Panc1 (cell line): ENCODE measurements around the gene DKK3. TPM values are rescaled to one million over a fixed set of nuclear protein-coding genes. Genes with fewer than 3 reads are reported as not detected.

Experiments
- ATAC-seq: fragments of 200-7000 bp; cut with Tn5 transposase; 2 replicates; pipeline ENCODE4 v1.9.1; 2020; ENCODE audit warnings: mild to moderate bottlenecking, moderate library complexity
- BruUV-seq: library from RNA; stranded (reverse); fragments of 400-500 nt; replicated peaks from 2 replicates; lab custom pipeline; 2021; lab: Mats Ljungman, UMichigan
- CTCF ChIA-PET: fragments of 300-600 bp; sonication (Branson Sonifier 250); formaldehyde crosslinking; loops from one replicate; lab custom pipeline; 2022; ENCODE audit warnings: antibody characterized with exemption; lab: Charles Lee
- POLR2A ChIA-PET: fragments of 300-600 bp; sonication (Branson Sonifier 250); formaldehyde crosslinking; loops from one replicate; lab custom pipeline; 2022; ENCODE audit warnings: antibody characterized with exemption; lab: Charles Lee
- DNase-seq: peaks from one replicate; pipeline ENCODE4 v3.0.0-alpha.2; 2010; ENCODE audit warnings: low read depth, low spot score
- H3K27ac ChIP-seq: 2 replicates; pipeline ENCODE4 v1.5.1; 2011; ENCODE audit warnings: mild to moderate bottlenecking, low read length, inconsistent platforms
- H3K27me3 ChIP-seq: fragments of 200-500 bp; sonication (Bioruptor generic); 2 replicates; pipeline ENCODE4 v1.6.0; 2014; ENCODE audit warnings: low read length, inconsistent platforms; ENCODE audit not compliant: control insufficient read depth, insufficient read depth
- H3K36me3 ChIP-seq: fragments of 200-500 bp; sonication (Bioruptor generic); 2 replicates; pipeline ENCODE4 v1.5.1; 2014; ENCODE audit warnings: inconsistent platforms, mild to moderate bottlenecking, low read length, moderate library complexity; ENCODE audit not compliant: control insufficient read depth, insufficient read depth
- H3K4me1 ChIP-seq: 2 replicates; pipeline ENCODE4 v1.5.1; 2011; ENCODE audit warnings: inconsistent platforms, mild to moderate bottlenecking, low read length, moderate library complexity; ENCODE audit not compliant: control insufficient read depth, insufficient read depth
- H3K4me3 ChIP-seq, 2 experiments: 2 replicates each; pipeline ENCODE4 v1.5.1; 2011 to 2012; ENCODE audit warnings: low read depth in 2 of 2, low read length in 2 of 2, mild to moderate bottlenecking in 2 of 2, inconsistent platforms in 1 of 2, moderate library complexity in 1 of 2
- H3K9me3 ChIP-seq: fragments of 200-500 bp; sonication (Bioruptor generic); 2 replicates; pipeline ENCODE4 v1.5.1; 2014; ENCODE audit warnings: low read depth, mild to moderate bottlenecking, inconsistent platforms, low read length, moderate library complexity; ENCODE audit not compliant: control insufficient read depth, insufficient read depth
- POLR2AphosphoS5 ChIP-seq: IDR thresholded peaks from 2 replicates; pipeline ENCODE4 v1.6.1; 2012; ENCODE audit warnings: mild to moderate bottlenecking, low read depth, low read length, moderate library complexity
- SIN3A ChIP-seq: IDR thresholded peaks from 2 replicates; pipeline ENCODE4 v1.6.1; 2012; ENCODE audit warnings: low read depth, mild to moderate bottlenecking, low read length, moderate library complexity, borderline replicate concordance; ENCODE audit not compliant: insufficient read depth
- TCF7L2 ChIP-seq: IDR thresholded peaks from 2 replicates; pipeline ENCODE4 v1.6.1; 2011; ENCODE audit warnings: mild to moderate bottlenecking, low read depth, low read length, inconsistent platforms
- in situ Hi-C: cut with HindIII; loops from 2 replicates; pipeline ENCODE4 v1.10.0; 2016; ENCODE audit warnings: low sequenced_read_pairs, low pct_unique_long_range_greater_than_20kb
- intact Hi-C: fragments of 100-400 bp; cut with micrococcal nuclease; formaldehyde crosslinking; loops from one replicate; pipeline ENCODE4 v1.10.0; 2022; ENCODE audit not compliant: unreplicated experiment
- total RNA-seq: library from RNA; stranded (reverse); gene quantifications from one replicate; pipeline ENCODE4 v1.2.1, GENCODE V29; 2021; ENCODE audit not compliant: unreplicated experiment
- TF ChIP-seq, protein P1 (sequence below), 2 experiments: IDR thresholded peaks; 2 replicates each; pipeline ENCODE4 v1.6.1; 2011 to 2012; ENCODE audit warnings: low read depth in 2 of 2, control low read depth in 1 of 2, low read length in 1 of 2, mild to moderate bottlenecking in 1 of 2, moderate library complexity in 1 of 2; ENCODE audit not compliant: insufficient read depth in 1 of 2
- TF ChIP-seq, protein P2 (sequence below): fragments of 450-650 bp; IDR thresholded peaks from 2 replicates; pipeline ENCODE4 v1.5.1; 2017; ENCODE audit warnings: mild to moderate bottlenecking

The DKK3 gene
- total RNA-seq, 1 experiment from 2014 or later = 116 TPM

DNA sequence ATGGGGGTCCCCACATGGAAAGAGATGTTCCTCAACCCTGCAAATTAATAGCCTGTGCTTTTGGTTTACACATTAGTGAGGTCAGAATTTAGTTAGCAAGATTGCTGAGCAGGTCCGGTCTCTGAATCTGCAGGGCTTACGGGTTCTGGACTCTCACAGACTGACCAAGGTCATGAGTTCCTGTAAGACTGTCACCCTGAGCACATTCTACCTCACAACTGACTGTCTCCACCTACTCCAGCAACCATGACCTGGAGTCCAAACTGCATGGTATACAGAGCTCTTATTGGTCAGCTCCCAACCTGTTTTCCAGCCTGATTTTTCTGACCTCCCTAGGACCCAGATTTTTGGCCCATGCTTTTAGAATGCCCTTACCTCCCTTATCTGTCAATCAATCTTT, 28.2 kb downstream of the DKK3 start:
- in situ Hi-C loops = no loop called here
- POLR2A ChIA-PET = no interaction called here
- CTCF ChIA-PET = interaction anchor here (0.6 to 1.5 kb wide), 2 partner anchors 13 to 76 kb away, joined by 4 to 7 read pairs; no protein-coding TSS in a partner anchor
- Histone ChIP-seq H3K36me3 (no peaks in the 10 kb centered on the region), H3K27me3 (no peaks in the 10 kb centered on the region), H3K27ac (peak overlapping the region; percentile 95), H3K4me3 (0 out of 4 replicates have a peak overlapping the region, but pooled peaks of 1 of the 2 experiments have one; percentile 4), H3K9me3 (no peaks in the 10 kb centered on the region), H3K4me1 (peaks cover 53% of the 10 kb centered on the region)
- ATAC-seq (peak; percentile 23; the same call in 1 of the 2 replicates), DNase-seq (no peak)
- BruUV-seq = no TSS peak
- TF ChIP-seq, protein P1, sequence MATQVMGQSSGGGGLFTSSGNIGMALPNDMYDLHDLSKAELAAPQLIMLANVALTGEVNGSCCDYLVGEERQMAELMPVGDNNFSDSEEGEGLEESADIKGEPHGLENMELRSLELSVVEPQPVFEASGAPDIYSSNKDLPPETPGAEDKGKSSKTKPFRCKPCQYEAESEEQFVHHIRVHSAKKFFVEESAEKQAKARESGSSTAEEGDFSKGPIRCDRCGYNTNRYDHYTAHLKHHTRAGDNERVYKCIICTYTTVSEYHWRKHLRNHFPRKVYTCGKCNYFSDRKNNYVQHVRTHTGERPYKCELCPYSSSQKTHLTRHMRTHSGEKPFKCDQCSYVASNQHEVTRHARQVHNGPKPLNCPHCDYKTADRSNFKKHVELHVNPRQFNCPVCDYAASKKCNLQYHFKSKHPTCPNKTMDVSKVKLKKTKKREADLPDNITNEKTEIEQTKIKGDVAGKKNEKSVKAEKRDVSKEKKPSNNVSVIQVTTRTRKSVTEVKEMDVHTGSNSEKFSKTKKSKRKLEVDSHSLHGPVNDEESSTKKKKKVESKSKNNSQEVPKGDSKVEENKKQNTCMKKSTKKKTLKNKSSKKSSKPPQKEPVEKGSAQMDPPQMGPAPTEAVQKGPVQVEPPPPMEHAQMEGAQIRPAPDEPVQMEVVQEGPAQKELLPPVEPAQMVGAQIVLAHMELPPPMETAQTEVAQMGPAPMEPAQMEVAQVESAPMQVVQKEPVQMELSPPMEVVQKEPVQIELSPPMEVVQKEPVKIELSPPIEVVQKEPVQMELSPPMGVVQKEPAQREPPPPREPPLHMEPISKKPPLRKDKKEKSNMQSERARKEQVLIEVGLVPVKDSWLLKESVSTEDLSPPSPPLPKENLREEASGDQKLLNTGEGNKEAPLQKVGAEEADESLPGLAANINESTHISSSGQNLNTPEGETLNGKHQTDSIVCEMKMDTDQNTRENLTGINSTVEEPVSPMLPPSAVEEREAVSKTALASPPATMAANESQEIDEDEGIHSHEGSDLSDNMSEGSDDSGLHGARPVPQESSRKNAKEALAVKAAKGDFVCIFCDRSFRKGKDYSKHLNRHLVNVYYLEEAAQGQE (IDR thresholded peaks at IDR 0.05; ENCODE audit: insufficient read depth in 1 of 2, low read depth in 2 of 2, low read length in 1 of 2) = no peak
- TF ChIP-seq, protein P2, sequence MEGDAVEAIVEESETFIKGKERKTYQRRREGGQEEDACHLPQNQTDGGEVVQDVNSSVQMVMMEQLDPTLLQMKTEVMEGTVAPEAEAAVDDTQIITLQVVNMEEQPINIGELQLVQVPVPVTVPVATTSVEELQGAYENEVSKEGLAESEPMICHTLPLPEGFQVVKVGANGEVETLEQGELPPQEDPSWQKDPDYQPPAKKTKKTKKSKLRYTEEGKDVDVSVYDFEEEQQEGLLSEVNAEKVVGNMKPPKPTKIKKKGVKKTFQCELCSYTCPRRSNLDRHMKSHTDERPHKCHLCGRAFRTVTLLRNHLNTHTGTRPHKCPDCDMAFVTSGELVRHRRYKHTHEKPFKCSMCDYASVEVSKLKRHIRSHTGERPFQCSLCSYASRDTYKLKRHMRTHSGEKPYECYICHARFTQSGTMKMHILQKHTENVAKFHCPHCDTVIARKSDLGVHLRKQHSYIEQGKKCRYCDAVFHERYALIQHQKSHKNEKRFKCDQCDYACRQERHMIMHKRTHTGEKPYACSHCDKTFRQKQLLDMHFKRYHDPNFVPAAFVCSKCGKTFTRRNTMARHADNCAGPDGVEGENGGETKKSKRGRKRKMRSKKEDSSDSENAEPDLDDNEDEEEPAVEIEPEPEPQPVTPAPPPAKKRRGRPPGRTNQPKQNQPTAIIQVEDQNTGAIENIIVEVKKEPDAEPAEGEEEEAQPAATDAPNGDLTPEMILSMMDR = no peak
- TF ChIP-seq TCF7L2 (no peak), POLR2AphosphoS5 (no peak), SIN3A (no peak)
- intact Hi-C loops = no loop called here

DNA sequence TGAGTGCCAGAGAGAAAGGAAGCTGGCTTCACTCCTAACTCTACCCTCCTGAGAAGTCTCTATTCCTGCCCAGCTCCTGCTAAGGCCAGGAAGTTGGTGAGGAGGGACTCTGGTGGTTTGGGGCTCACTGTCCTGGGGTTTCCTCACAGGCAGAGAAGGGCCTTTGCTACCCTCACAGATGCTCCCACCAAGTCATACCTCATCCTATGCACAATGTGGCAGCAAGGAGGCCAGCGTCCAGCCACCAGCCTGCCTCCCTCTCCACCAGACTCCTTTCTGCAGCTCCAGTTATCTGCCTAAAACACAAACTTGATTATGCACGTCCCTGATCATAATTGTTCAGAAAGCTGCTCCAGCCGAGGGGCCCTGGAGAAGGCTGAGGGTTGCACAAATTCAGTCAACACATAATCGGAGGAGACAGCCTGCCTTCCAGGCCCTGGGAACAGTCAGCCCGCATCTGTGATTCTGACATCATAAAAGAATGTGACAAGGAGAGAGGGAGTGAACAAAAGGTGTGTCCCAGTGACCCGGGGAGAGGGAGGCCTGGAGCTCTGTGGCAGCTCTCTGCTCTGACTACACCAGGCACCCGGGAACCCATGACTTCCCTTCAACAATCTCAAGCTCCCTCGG, 28.8 kb downstream of the DKK3 start:
- Histone ChIP-seq H3K36me3 (no peaks in the 10 kb centered on the region), H3K9me3 (no peaks in the 10 kb centered on the region), H3K27ac (peak overlapping the region; percentile 95), H3K4me3 (0 out of 4 replicates have a peak overlapping the region, but pooled peaks of 1 of the 2 experiments have one; percentile 4), H3K4me1 (peaks cover 55% of the 10 kb centered on the region), H3K27me3 (no peaks in the 10 kb centered on the region)
- no peak for TF ChIP-seq TCF7L2
- TF ChIP-seq, protein P1 (IDR thresholded peaks at IDR 0.05; ENCODE audit: insufficient read depth in 1 of 2, low read depth in 2 of 2, low read length in 1 of 2) = no peak
- no peak for TF ChIP-seq POLR2AphosphoS5
- TF ChIP-seq, protein P2 = no peak
- no peak for TF ChIP-seq SIN3A
- in situ Hi-C loops = no loop called here
- intact Hi-C loops = loop anchor here (5.0 kb wide), 1 partner anchor 63 kb away; no protein-coding TSS in a partner anchor
- ChIA-PET CTCF (interaction anchor here (0.6 to 1.5 kb wide), 2 partner anchors 12 to 76 kb away, joined by 4 to 7 read pairs; no protein-coding TSS in a partner anchor), POLR2A (interaction anchor here (0.5 kb wide), 1 partner anchor 1104 kb away, joined by 5 read pairs; no protein-coding TSS in a partner anchor)
- no peak for DNase-seq
- peak; percentile 49 for ATAC-seq
- no TSS peak for BruUV-seq
